Measurements from ENCODE around the gene GMCL1.
"Not testable (repeated sequence)": the region's sequence is repeated elsewhere in the genome, so short reads cannot be mapped to it uniquely, and the experiment has no call there.

The GMCL1 gene

DNA sequence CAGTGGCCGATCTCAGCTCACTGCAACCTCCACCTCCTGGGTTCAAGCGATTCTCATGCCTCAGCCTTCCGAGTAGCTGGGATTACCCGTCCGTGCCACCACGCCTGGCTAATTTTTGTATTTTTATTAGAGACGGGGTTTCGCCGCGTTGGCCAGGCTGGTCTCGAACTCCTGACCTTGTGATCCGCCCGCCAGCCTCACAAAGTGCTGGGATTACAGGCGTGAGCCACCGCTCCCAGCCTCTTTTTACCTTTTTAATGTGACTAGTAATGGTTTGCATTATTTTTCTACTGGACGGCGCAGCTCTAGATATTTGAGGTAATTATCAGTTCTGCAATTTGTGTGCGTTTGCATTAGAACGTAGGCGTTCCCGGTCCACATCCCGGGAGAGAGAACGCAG is 65.3 kb downstream of the GMCL1 start:
- H3K27ac ChIP-seq (ENCODE audit: low read length, poor library complexity, severe bottlenecking); H2BK15ac ChIP-seq (ENCODE audit: low read depth, poor library complexity, severe bottlenecking); H2BK12ac ChIP-seq (ENCODE audit: low read length in 2 of 2); H3K23ac ChIP-seq (ENCODE audit: low read length in 2 of 2); H4K91ac ChIP-seq (ENCODE audit: low read length); H3K4ac ChIP-seq (ENCODE audit: low read depth in 1 of 2, low read length in 2 of 2); H2BK120ac ChIP-seq (ENCODE audit: low read depth, low read length); H2BK5ac ChIP-seq (ENCODE audit: low read depth, low read length, poor library complexity, severe bottlenecking); H3K14ac ChIP-seq (ENCODE audit: low read length in 2 of 2); H3K27me3 ChIP-seq (ENCODE audit: control insufficient read depth in 1 of 2, insufficient read depth in 1 of 2, low read length in 2 of 2); H2AK5ac ChIP-seq (ENCODE audit: low read length, severe bottlenecking); H2AFZ ChIP-seq (ENCODE audit: low read depth, low read length); DNase-seq; H3K18ac ChIP-seq (ENCODE audit: low read depth in 1 of 2, low read length in 2 of 2); H3K9me3 ChIP-seq (ENCODE audit: control insufficient read depth, low read length); H3K4me1 ChIP-seq (ENCODE audit: control insufficient read depth, insufficient read depth, low read depth, low read length); H4K8ac ChIP-seq (ENCODE audit: low read length): not testable (repeated sequence)
- Histone ChIP-seq H3K4me2 (ENCODE audit: low read length, poor library complexity, severe bottlenecking) (peak overlapping the region; percentile 84), H3K4me3 (ENCODE audit: insufficient read depth in 1 of 2, low read depth in 1 of 2, low read length in 2 of 2) (peak overlapping the region in 1 of 2 experiments; percentile 91), H3K9ac (ENCODE audit: low read length) (peak overlapping the region; percentile 99), H3K36me3 (ENCODE audit: control insufficient read depth in 1 of 2, insufficient read depth in 2 of 2, low read depth in 1 of 2, low read length in 2 of 2) (peaks cover 14 to 39% of the 10 kb centered on the region in 2 experiments), H3K79me1 (replicated peaks; ENCODE audit: low read length, poor library complexity, severe bottlenecking) (peaks cover 16% of the 10 kb centered on the region)
- 91% methylated on average over 22 of the region's 23 CpGs for WGBS

DNA sequence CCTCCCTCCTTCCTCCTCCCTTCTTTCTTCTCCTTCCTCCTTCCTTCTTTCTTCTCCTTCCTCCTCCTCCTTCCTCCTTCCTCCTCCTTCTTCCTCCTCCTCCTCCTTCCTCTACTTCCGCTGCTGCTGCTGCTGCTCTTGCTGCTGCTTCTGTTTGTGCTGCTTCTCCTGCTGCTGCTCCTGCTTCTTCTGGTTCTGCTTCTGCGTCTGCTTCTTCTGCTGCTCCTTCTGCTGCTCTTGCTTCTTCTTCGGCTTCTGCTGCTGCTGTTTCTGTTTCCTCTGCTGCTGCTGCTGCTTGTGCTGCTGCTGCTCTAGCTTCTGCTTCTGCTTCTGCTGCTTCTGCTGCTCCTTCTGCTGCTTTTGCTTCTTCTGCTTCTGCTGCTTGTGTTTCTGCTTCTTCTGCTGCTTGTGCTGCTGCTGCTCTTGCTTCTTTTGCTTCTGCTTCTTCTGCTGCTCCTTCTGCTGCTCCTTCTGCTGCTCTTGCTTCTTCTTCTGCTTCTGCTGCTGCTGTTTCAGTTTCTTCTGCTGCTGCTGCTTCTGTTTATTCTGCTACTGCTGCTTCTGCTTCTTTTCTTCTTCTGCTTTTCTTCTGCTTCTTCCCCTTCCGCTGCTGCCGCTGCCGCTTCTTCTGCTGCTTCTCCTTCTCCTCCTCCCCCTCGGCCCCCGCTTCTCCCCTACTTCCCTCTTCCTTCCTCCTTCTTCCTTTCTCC is 72.9 kb downstream of the GMCL1 start:
- no peak overlapping the region for H2AFZ ChIP-seq (ENCODE audit: low read depth, low read length)
- H3K27me3 ChIP-seq (ENCODE audit: control insufficient read depth in 1 of 2, insufficient read depth in 1 of 2, low read length in 2 of 2): no peaks in the 10 kb centered on the region
- no peak overlapping the region for H3K4me2 ChIP-seq (ENCODE audit: low read length, poor library complexity, severe bottlenecking)
- H3K9me3 ChIP-seq (ENCODE audit: control insufficient read depth, low read length): no peaks in the 10 kb centered on the region
- H3K4ac ChIP-seq (ENCODE audit: low read depth in 1 of 2, low read length in 2 of 2): no peak overlapping the region
- peaks cover 16% of the 10 kb centered on the region for H3K79me1 ChIP-seq (replicated peaks; ENCODE audit: low read length, poor library complexity, severe bottlenecking)
- peak overlapping the region; percentile 38 for H3K9ac ChIP-seq (ENCODE audit: low read length)
- no peak overlapping the region for H2BK15ac ChIP-seq (ENCODE audit: low read depth, poor library complexity, severe bottlenecking)
- DNase-seq: no peak
- 93% methylated on average over 6 of the region's 8 CpGs for WGBS
- no peak overlapping the region for H2BK12ac ChIP-seq (ENCODE audit: low read length in 2 of 2)
- H2BK120ac ChIP-seq (ENCODE audit: low read depth, low read length): no peak overlapping the region
- H3K36me3 ChIP-seq (ENCODE audit: control insufficient read depth in 1 of 2, insufficient read depth in 2 of 2, low read depth in 1 of 2, low read length in 2 of 2): peaks cover 30 to 92% of the 10 kb centered on the region in 2 experiments
- H3K4me3 ChIP-seq (ENCODE audit: insufficient read depth in 1 of 2, low read depth in 1 of 2, low read length in 2 of 2): no peak overlapping the region
- H3K23ac ChIP-seq (ENCODE audit: low read length in 2 of 2): peak overlapping the region in 1 of 2 experiments; percentile 23
- H3K18ac ChIP-seq (ENCODE audit: low read depth in 1 of 2, low read length in 2 of 2): no peak overlapping the region
- no peak overlapping the region for H4K91ac ChIP-seq (ENCODE audit: low read length)
- H4K8ac ChIP-seq (ENCODE audit: low read length): no peak overlapping the region
- H2BK5ac ChIP-seq (ENCODE audit: low read depth, low read length, poor library complexity, severe bottlenecking): no peak overlapping the region
- no peak overlapping the region for H3K14ac ChIP-seq (ENCODE audit: low read length in 2 of 2)
- H2AK5ac ChIP-seq (ENCODE audit: low read length, severe bottlenecking): no peak overlapping the region
- H3K27ac ChIP-seq (ENCODE audit: low read length, poor library complexity, severe bottlenecking): no peak overlapping the region
- H3K4me1 ChIP-seq (ENCODE audit: control insufficient read depth, insufficient read depth, low read depth, low read length): peaks cover 3% of the 10 kb centered on the region

DNA sequence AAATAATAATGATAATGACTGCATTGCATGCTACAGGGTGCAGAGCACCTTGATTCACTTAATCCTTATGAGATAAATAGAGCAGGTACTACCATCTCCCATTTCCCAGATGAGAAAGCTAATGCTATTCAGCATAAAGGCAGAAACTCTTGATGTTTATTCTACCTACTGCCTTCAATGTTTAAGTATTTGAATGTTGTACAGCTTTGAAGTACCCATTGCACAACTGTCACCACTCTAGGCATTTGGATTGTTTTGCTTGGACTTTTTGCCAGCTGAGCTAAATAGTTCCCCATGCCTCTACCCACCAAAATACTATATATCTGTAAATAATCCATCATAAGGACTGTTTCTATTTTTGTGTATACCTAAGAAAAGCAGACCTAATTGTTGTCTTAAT is 77.8 kb downstream of the GMCL1 start:
- no peak overlapping the region for H2BK15ac ChIP-seq (ENCODE audit: low read depth, poor library complexity, severe bottlenecking)

DNA sequence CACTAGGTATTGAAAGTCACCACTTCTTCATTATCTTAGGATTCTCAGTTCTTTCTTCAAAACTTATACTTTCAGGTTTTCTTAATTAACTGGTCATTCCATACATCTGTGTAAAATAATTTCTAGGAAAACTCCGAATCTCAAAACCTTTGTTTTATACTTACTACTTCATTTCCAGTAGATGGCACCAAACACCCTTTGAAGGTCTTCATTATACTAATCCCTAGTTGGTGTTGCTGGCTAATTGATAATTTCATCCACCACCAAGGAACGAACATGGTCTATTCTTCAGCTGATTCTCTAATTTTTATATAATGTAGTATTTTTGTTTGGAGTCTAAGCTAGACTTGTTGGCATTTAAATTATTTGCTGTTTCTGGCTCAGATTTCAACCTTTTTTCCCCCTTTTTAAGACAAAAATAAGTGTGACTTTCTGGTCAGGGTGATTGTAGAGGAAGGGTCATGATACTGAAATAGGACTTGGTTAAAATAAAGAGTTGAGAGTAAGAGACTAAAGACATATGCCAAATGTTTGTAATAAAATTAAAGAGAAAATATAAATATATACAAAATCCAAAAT is 82.6 kb downstream of the GMCL1 start:
- Histone ChIP-seq H3K9ac (ENCODE audit: low read length) (peak overlapping the region; percentile 95), H3K23ac (ENCODE audit: low read length in 2 of 2) (no peak overlapping the region), H3K36me3 (ENCODE audit: control insufficient read depth in 1 of 2, insufficient read depth in 2 of 2, low read depth in 1 of 2, low read length in 2 of 2) (peaks cover 10 to 57% of the 10 kb centered on the region in 2 experiments), H2AK5ac (ENCODE audit: low read length, severe bottlenecking) (no peak overlapping the region), H4K8ac (ENCODE audit: low read length) (no peak overlapping the region), H3K4me3 (ENCODE audit: insufficient read depth in 1 of 2, low read depth in 1 of 2, low read length in 2 of 2) (no peak overlapping the region), H3K79me1 (replicated peaks; ENCODE audit: low read length, poor library complexity, severe bottlenecking) (peaks cover 9% of the 10 kb centered on the region), H2AFZ (ENCODE audit: low read depth, low read length) (no peak overlapping the region), H4K91ac (ENCODE audit: low read length) (no peak overlapping the region), H2BK120ac (ENCODE audit: low read depth, low read length) (no peak overlapping the region), H3K27ac (ENCODE audit: low read length, poor library complexity, severe bottlenecking) (no peak overlapping the region), H2BK15ac (ENCODE audit: low read depth, poor library complexity, severe bottlenecking) (no peak overlapping the region), H2BK5ac (ENCODE audit: low read depth, low read length, poor library complexity, severe bottlenecking) (no peak overlapping the region), H3K9me3 (ENCODE audit: control insufficient read depth, low read length) (no peaks in the 10 kb centered on the region), H3K18ac (ENCODE audit: low read depth in 1 of 2, low read length in 2 of 2) (no peak overlapping the region), H3K14ac (ENCODE audit: low read length in 2 of 2) (no peak overlapping the region), H2BK12ac (ENCODE audit: low read length in 2 of 2) (no peak overlapping the region), H3K4ac (ENCODE audit: low read depth in 1 of 2, low read length in 2 of 2) (no peak overlapping the region), H3K4me1 (ENCODE audit: control insufficient read depth, insufficient read depth, low read depth, low read length) (peaks cover 2% of the 10 kb centered on the region), H3K27me3 (ENCODE audit: control insufficient read depth in 1 of 2, insufficient read depth in 1 of 2, low read length in 2 of 2) (no peaks in the 10 kb centered on the region), H3K4me2 (ENCODE audit: low read length, poor library complexity, severe bottlenecking) (no peak overlapping the region)
- WGBS: 0% methylated on average over 1 of the region's 2 CpGs
- DNase-seq: peak; percentile 76

More for the DNA sequence above, 77.8 kb downstream of the GMCL1 start:
- H4K8ac ChIP-seq (ENCODE audit: low read length): no peak overlapping the region
- H3K4ac ChIP-seq (ENCODE audit: low read depth in 1 of 2, low read length in 2 of 2): no peak overlapping the region
- no peak overlapping the region for H3K4me3 ChIP-seq (ENCODE audit: insufficient read depth in 1 of 2, low read depth in 1 of 2, low read length in 2 of 2)
- H3K4me2 ChIP-seq (ENCODE audit: low read length, poor library complexity, severe bottlenecking): no peak overlapping the region
- peaks cover 12% of the 10 kb centered on the region for H3K79me1 ChIP-seq (replicated peaks; ENCODE audit: low read length, poor library complexity, severe bottlenecking)
- no peak overlapping the region for H2BK12ac ChIP-seq (ENCODE audit: low read length in 2 of 2)
- no peak overlapping the region for H3K27ac ChIP-seq (ENCODE audit: low read length, poor library complexity, severe bottlenecking)
- no peak overlapping the region for H3K23ac ChIP-seq (ENCODE audit: low read length in 2 of 2)
- no peak overlapping the region for H2BK120ac ChIP-seq (ENCODE audit: low read depth, low read length)
- H3K9me3 ChIP-seq (ENCODE audit: control insufficient read depth, low read length): no peaks in the 10 kb centered on the region
- no peaks in the 10 kb centered on the region for H3K27me3 ChIP-seq (ENCODE audit: control insufficient read depth in 1 of 2, insufficient read depth in 1 of 2, low read length in 2 of 2)
- no peak overlapping the region for H2BK5ac ChIP-seq (ENCODE audit: low read depth, low read length, poor library complexity, severe bottlenecking)
- H3K18ac ChIP-seq (ENCODE audit: low read depth in 1 of 2, low read length in 2 of 2): no peak overlapping the region
- peaks cover 3% of the 10 kb centered on the region for H3K4me1 ChIP-seq (ENCODE audit: control insufficient read depth, insufficient read depth, low read depth, low read length)
- no peak overlapping the region for H2AFZ ChIP-seq (ENCODE audit: low read depth, low read length)
- DNase-seq: no peak
- no peak overlapping the region for H2AK5ac ChIP-seq (ENCODE audit: low read length, severe bottlenecking)
- H3K9ac ChIP-seq (ENCODE audit: low read length): no peak overlapping the region
- H4K91ac ChIP-seq (ENCODE audit: low read length): no peak overlapping the region
- no peak overlapping the region for H3K14ac ChIP-seq (ENCODE audit: low read length in 2 of 2)
- H3K36me3 ChIP-seq (ENCODE audit: control insufficient read depth in 1 of 2, insufficient read depth in 2 of 2, low read depth in 1 of 2, low read length in 2 of 2): peaks cover 21 to 85% of the 10 kb centered on the region in 2 experiments

Data from mesenchymal stem cell (in vitro differentiated cells and primary cell).